ENCODE results near the gene SPDYE1.

The SPDYE1 gene

DNA sequence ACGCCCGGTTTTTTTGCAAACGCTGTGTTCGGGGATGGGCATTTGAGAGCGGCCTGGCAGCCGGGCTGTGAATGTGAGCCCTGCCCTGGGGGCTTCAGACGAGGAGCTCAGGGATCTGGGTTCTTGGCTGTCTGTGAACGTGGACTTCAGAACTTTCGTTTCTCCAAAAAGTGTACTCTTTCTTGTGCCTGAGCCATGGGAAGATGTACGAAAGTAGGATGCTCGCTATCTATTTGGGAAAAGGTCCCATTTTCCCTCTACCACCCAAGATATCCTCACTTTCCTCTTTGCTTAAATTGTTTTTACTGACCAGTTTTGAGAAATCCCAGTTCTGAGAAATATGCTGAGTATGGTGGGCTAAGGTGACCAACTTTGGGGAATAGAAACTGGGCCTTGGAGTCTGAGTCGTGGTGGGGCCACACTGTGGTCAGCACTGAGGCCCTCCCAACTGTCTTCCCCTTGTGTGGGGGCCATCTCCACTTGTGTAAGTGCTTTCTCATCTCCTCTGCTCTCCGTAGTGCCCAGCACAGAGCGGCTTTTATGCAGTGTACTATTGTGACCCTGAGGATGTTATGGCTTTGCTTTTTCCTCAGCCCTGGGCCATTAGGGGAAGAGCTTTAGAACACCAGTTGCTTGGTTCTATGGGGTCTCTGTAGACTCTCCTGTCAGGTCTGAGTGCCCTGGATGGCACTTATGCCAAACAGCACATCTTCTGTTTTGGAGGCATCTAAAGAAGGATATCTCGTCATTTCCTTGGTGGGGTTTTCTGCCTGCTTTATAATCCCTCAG is 47.7 kb downstream of the SPDYE1 start:
- no peak for DNase-seq

GRCh38 chr7:44046321-44047061 is 48.8 kb downstream of the SPDYE1 start:
- DNase-seq = no peak

GRCh38 chr7:44048031-44048795 is 50.5 kb downstream of the SPDYE1 start:
- DNase-seq = no peak

DNA sequence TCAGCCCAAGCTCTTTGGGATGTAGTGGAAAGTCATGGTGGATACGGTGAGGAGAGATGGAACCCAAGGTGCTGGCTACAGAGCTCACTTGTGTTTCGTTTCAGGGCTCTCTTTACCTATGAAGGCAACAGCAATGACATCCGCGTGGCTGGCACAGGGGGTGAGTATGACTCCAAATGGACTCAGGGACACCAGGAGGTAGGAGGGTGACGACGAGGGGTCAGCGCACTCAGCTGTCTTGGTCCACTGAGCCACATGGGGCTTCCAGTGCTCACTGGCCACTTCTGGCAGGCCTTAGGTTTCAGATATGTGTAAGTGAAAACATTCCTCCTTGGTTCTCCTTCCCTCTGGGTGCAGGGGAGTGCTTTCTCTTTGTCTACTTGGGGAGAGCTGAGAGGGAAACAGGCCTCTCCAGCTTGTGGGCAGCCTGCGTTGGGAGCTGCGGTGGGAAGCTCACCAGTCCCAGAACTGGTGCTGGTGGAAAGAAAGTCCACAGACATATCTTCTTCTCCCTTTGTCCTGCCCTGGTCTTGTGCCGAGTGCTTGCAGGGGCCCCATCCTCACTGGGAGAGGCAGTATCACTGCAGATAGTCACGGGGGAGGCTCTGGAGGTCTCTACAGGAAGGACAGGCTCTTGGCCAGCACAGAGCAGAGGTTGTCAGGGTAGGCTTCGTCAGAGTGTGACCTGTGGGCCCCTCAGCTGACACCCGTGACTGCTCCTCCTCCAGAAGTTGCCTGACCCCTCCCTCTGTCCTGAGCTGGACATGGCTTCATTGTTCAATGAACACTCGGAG is 52.6 kb downstream of the SPDYE1 start:
- DNase-seq = no peak

DNA sequence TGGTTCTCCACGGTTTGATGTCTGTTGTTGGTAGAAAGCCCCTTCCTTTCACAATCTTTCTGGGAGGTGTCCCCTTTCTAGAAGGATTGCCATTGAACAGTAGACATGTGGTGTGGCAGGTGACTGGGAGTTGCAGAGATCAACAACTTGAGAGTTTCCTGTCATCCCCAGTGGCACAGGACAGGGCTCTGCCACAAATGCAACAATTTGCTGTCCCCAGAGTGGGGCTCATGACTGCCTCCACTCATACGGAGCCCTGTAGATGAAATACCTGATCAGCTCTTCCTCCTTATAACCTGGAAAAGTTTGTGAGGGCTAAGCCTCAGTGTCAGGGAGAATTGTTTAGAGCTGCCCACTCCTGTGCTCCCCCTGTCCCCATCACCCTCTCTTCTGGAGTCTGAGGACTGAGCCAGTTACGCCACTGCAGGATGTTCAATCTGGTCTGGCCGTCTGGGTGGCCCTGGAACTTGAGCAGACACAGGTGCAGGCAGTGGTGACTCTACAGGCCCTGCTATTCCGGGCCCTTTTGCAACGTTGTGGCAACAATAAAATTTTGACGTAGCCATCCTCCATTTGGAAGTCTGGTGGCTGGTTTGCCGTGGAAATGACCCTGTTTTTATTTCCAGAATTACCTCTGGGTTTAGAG is 53.3 kb downstream of the SPDYE1 start:
- DNase-seq = no peak

- no peak for DNase-seq
These were observed 54.0 kb downstream of the SPDYE1 start for GRCh38 chr7:44051611-44052220.

- DNase-seq = no peak
These were observed 55.2 kb downstream of the SPDYE1 start for GRCh38 chr7:44052771-44053365.

DNA sequence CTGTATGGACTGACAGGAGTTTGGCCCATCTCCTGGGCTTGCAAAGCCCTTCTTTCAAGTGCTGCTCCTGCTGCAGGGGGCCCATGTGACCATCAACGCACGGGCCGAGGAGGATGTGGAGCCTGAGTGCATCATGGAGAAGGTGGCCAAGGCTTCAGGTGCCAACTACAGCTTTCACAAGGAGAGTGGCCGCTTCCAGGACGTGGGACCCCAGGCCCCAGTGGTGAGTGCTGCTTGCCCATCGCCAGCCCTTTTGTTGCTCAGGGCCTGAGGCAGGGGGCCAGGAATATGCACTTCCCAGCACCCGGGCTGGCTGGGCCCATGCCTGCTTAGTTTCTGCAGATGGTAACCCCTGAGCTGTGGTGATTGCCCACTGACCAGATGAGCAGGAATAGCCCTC is 59.0 kb downstream of the SPDYE1 start:
- DNase-seq = no peak

DNA sequence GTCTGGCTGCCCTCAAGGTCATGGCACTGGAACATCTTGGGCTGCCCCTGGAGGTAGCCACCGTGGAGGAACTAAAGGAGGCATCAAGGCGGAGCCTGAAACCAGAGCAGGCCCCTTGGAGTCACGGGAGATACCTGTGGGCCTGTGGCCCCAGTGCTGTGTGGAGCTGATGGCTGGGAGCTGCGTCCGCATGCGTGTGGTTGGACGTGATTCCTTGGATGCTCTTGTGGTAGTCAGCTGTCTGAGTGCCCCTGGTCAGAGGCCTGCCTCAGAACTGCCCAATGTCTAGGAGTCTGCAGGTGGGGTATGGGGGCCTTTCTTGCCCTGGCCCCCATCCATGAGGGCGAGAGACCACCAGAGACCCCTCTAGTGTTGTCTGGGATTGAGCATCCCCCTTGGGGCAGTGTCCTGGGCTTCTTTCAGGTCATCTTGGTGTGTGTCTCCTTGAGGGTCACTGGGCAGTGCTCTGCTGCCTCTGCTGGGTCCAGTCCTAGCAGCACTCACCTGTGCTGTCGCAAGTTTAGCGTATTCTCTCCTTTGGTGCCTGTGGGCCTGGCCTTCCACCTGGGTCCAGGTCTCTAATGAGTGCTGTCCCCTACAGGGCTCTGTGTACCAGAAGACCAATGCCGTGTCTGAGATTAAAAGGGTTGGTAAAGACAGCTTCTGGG is 59.6 kb downstream of the SPDYE1 start:
- no peak for DNase-seq

GRCh38 chr7:44057849-44058758 is 60.4 kb downstream of the SPDYE1 start:
- DNase-seq = no peak

- no peak for DNase-seq
These were observed 61.1 kb downstream of the SPDYE1 start for GRCh38 chr7:44058759-44059218.

GRCh38 chr7:44059219-44060090 is 61.8 kb downstream of the SPDYE1 start:
- DNase-seq = no peak
